Tibial nerve (tissue), 4 donors: Measurements from ENCODE around the gene TSSK2.

Experiments
- EP300 ChIP-seq, 2 donors: sonication (generic); formaldehyde crosslinking; IDR thresholded peaks; one replicate each; pipeline ENCODE4 v1.6.1; 2017; ENCODE audit warnings: antibody characterized with exemption in 2 of 2, mild to moderate bottlenecking in 1 of 2
- POLR2A ChIP-seq, 2 donors: fragments of 450-650 bp; IDR thresholded peaks; one replicate each; pipeline ENCODE4 v1.6.1; 2017; ENCODE audit warnings: antibody characterized with exemption in 2 of 2, mild to moderate bottlenecking in 2 of 2, moderate library complexity in 2 of 2
- TF ChIP-seq, protein P1 (sequence below), 5 experiments: fragments of 200-600 bp in 3 of 5; fragments of 450-650 bp in 2 of 5; sonication (generic) in 3 of 5; IDR thresholded peaks; one replicate each; pipeline ENCODE4 v1.5.1; 2016 to 2019; ENCODE audit warnings: antibody characterized with exemption in 5 of 5, mild to moderate bottlenecking in 3 of 5, moderate library complexity in 2 of 5

DNA sequence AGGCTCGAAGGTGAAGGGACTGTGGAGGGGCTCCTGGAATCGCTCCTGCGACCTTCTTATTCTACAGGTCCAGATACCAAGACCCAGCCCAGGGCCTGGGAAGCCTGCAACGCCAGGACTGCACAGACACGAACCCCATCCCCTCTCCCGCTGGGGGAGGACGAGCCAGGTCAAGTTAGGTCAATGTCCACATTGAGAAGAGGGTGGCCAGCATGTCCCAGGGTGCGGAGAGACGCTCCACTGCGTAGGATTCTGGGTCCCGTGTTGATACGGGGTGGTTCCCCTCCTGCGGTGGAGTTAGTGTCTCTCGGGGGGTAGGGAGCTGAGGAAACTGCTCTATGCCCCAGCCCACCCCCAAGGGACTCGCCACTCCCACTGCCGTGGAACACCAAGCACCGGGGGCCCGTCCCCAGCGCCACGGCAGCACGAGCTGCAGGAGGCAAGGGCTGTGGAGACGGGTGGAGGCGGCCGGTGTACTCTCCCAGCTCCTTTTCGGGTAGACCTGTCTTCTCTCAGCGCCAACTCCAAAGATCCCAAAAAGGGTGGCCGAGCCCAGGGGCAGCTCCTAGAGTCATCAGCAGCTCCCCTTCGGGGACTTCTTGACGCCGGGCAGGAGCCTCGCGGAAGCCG is 17.4 kb downstream of the TSSK2 start:
- TF ChIP-seq, protein P1, sequence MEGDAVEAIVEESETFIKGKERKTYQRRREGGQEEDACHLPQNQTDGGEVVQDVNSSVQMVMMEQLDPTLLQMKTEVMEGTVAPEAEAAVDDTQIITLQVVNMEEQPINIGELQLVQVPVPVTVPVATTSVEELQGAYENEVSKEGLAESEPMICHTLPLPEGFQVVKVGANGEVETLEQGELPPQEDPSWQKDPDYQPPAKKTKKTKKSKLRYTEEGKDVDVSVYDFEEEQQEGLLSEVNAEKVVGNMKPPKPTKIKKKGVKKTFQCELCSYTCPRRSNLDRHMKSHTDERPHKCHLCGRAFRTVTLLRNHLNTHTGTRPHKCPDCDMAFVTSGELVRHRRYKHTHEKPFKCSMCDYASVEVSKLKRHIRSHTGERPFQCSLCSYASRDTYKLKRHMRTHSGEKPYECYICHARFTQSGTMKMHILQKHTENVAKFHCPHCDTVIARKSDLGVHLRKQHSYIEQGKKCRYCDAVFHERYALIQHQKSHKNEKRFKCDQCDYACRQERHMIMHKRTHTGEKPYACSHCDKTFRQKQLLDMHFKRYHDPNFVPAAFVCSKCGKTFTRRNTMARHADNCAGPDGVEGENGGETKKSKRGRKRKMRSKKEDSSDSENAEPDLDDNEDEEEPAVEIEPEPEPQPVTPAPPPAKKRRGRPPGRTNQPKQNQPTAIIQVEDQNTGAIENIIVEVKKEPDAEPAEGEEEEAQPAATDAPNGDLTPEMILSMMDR (IDR thresholded peaks at IDR 0.05), result no peak
- TF ChIP-seq EP300 (IDR thresholded peaks at IDR 0.05) (no peak), POLR2A (IDR thresholded peaks at IDR 0.05) (no peak)
